Prostate gland (tissue), 2 donors: Measurements from ENCODE around the gene MYBL2. TPM values are rescaled to one million over a fixed set of nuclear protein-coding genes. Genes with fewer than 3 reads are reported as not detected.
"Not testable (repeated sequence)": the region's sequence is repeated elsewhere in the genome, so short reads cannot be mapped to it uniquely, and the experiment has no call there.

ENCODE experiments used
- DNase-seq: peaks from one replicate; pipeline ENCODE4 v3.0.0-alpha.2; 2019; ENCODE audit warnings: low spot score
- H3K27ac ChIP-seq, 2 donors: fragments of 200-600 bp; sonication (generic); 2 replicates each; pipeline ENCODE4 v1.5.1; 2017 to 2019
- H3K27me3 ChIP-seq: fragments of 200-600 bp; sonication (generic); replicated peaks from 2 replicates; pipeline ENCODE4 v1.5.1; 2019; ENCODE audit not compliant: insufficient read depth
- H3K36me3 ChIP-seq, 2 donors: fragments of 200-600 bp; sonication (generic); 1 replicate in 1 of 2; 2 replicates in 1 of 2; pipeline versions ENCODE4 v1.5.1 to v1.8.1; 2017 to 2019
- H3K4me1 ChIP-seq: fragments of 200-600 bp; sonication (generic); replicated peaks from 2 replicates; pipeline ENCODE4 v1.5.1; 2019
- H3K4me3 ChIP-seq, 2 donors: fragments of 200-600 bp; sonication (generic); 2 replicates each; pipeline ENCODE4 v1.5.1; 2017 to 2019
- H3K9me3 ChIP-seq: fragments of 200-600 bp; sonication (generic); 2 replicates; pipeline ENCODE4 v1.5.1; 2017
- CTCF ChIP-seq, 4 experiments: fragments of 200-600 bp in 2 of 4; fragments of 450-650 bp in 2 of 4; sonication (generic) in 2 of 4; IDR thresholded peaks; 1 replicate in 3 of 4; 2 replicates in 1 of 4; pipeline ENCODE4 v1.5.1; 2016 to 2019; ENCODE audit warnings: antibody characterized with exemption in 4 of 4, mild to moderate bottlenecking in 2 of 4, moderate library complexity in 2 of 4
- POLR2A ChIP-seq: fragments of 450-650 bp; IDR thresholded peaks from one replicate; pipeline ENCODE4 v1.6.1; 2016; ENCODE audit warnings: antibody characterized with exemption, mild to moderate bottlenecking
- POLR2AphosphoS5 ChIP-seq: sonication (generic); formaldehyde crosslinking; IDR thresholded peaks from one replicate; pipeline ENCODE4 v1.6.1; 2017; ENCODE audit warnings: antibody characterized with exemption
- WGBS: methylation state at CpG from one replicate; pipeline ENCODE4 v1.1.5; 2018; 5-methylcytosine and 5-hydroxymethylcytosine counted together
- intact Hi-C: fragments of 100-400 bp; cut with DNase I; formaldehyde crosslinking; loops from one replicate; pipeline ENCODE4 v1.14.2; 2022
- total RNA-seq, 2 donors: library from RNA; depleted of rRNA; stranded (reverse); fragments of >200 nt; gene quantifications; one replicate each; pipeline ENCODE4 v1.1.0, GENCODE V29; 2016

The MYBL2 gene
- total RNA-seq, 2 donors from 2014 or later, result 0.36 to 11.6 TPM

GRCh38 chr20:43650997-43651525 lies 15.9 kb upstream of the MYBL2 start:
- no peaks in the 10 kb centered on the region for H3K9me3 ChIP-seq
- no peaks in the 10 kb centered on the region for H3K27me3 ChIP-seq
- H3K4me1 ChIP-seq, result no peaks in the 10 kb centered on the region
- peaks cover 0 to 5% of the 10 kb centered on the region in 2 donors for H3K36me3 ChIP-seq
- DNase-seq, result no peak
- WGBS, result 65% methylated on average over 3 of the region's 3 CpGs
- no peak overlapping the region for H3K27ac ChIP-seq
- no peak overlapping the region for H3K4me3 ChIP-seq
- TF ChIP-seq POLR2AphosphoS5 (no peak), CTCF (IDR thresholded peaks at IDR 0.05) (no peak)
- intact Hi-C loops, result no loop called here

GRCh38 chr20:43651650-43652184 lies 15.2 kb upstream of the MYBL2 start:
- 97% methylated on average over 10 of the region's 10 CpGs for WGBS
- H3K9me3 ChIP-seq, intact Hi-C loops, H3K36me3 ChIP-seq, H3K27ac ChIP-seq, H3K4me3 ChIP-seq, DNase-seq, H3K4me1 ChIP-seq, H3K27me3 ChIP-seq: not testable (repeated sequence)

GRCh38 chr20:43653966-43654365 lies 12.9 kb upstream of the MYBL2 start:
- H3K27ac ChIP-seq, result no peak overlapping the region
- intact Hi-C loops, result no loop called here
- 86% methylated on average over 3 of the region's 3 CpGs for WGBS

GRCh38 chr20:43655176-43655575 lies 11.7 kb upstream of the MYBL2 start:
- H3K27me3 ChIP-seq, H3K9me3 ChIP-seq, H3K36me3 ChIP-seq, H3K4me3 ChIP-seq, intact Hi-C loops, H3K27ac ChIP-seq, DNase-seq, H3K4me1 ChIP-seq: not testable (repeated sequence)
- 90% methylated on average over 6 of the region's 6 CpGs for WGBS

More at GRCh38 chr20:43653966-43654365, 12.9 kb upstream of the MYBL2 start:
- Histone ChIP-seq H3K9me3 (no peaks in the 10 kb centered on the region), H3K4me1 (no peaks in the 10 kb centered on the region), H3K36me3 (no peaks in the 10 kb centered on the region), H3K27me3 (no peaks in the 10 kb centered on the region), H3K4me3 (no peak overlapping the region)
- no peak for DNase-seq
- no peak for TF ChIP-seq POLR2AphosphoS5
- TF ChIP-seq CTCF (IDR thresholded peaks at IDR 0.05), result no peak
- TF ChIP-seq POLR2A, result no peak

GRCh38 chr20:43655937-43656336 lies 11.0 kb upstream of the MYBL2 start:
- intact Hi-C loops, result no loop called here
- no peaks in the 10 kb centered on the region for H3K4me1 ChIP-seq
- WGBS, result 72% methylated on average over 3 of the region's 3 CpGs

More at GRCh38 chr20:43655937-43656336, 11.0 kb upstream of the MYBL2 start:
- Histone ChIP-seq H3K27ac (no peak overlapping the region), H3K27me3 (no peaks in the 10 kb centered on the region), H3K36me3 (no peaks in the 10 kb centered on the region), H3K4me3 (no peak overlapping the region), H3K9me3 (no peaks in the 10 kb centered on the region)
- TF ChIP-seq POLR2AphosphoS5 (no peak), POLR2A (no peak), CTCF (IDR thresholded peaks at IDR 0.05) (no peak)
- DNase-seq, result no peak
